ENCODE results near the gene MBP.

- TF ChIP-seq, protein P1, sequence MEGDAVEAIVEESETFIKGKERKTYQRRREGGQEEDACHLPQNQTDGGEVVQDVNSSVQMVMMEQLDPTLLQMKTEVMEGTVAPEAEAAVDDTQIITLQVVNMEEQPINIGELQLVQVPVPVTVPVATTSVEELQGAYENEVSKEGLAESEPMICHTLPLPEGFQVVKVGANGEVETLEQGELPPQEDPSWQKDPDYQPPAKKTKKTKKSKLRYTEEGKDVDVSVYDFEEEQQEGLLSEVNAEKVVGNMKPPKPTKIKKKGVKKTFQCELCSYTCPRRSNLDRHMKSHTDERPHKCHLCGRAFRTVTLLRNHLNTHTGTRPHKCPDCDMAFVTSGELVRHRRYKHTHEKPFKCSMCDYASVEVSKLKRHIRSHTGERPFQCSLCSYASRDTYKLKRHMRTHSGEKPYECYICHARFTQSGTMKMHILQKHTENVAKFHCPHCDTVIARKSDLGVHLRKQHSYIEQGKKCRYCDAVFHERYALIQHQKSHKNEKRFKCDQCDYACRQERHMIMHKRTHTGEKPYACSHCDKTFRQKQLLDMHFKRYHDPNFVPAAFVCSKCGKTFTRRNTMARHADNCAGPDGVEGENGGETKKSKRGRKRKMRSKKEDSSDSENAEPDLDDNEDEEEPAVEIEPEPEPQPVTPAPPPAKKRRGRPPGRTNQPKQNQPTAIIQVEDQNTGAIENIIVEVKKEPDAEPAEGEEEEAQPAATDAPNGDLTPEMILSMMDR (conservative IDR thresholded peaks at IDR 0.05; ENCODE audit: low read length): no peak
- no peak for TF ChIP-seq EZH2phosphoT487 (IDR thresholded peaks at IDR 0.05; ENCODE audit: borderline replicate concordance, low read depth, low read length)
Observed at GRCh38 chr18:76975577-76976110, 156.9 kb downstream of the MBP start.

All from OCI-LY7 (cell line).